HG02763 (cell line): ENCODE data around the gene PCSK2.

Source experiments
- ATAC-seq: cut with Tn5 transposase; IDR thresholded peaks from one replicate; pipeline ENCODE4 v1.9.1; 2021; ENCODE audit warnings: mild to moderate bottlenecking, moderate library complexity; ENCODE audit not compliant: unreplicated experiment

PCSK2 gene

GRCh38 chr20:17327185-17328148, 100.6 kb downstream of the PCSK2 start:
- ATAC-seq: no peak

- no peak for ATAC-seq
Measured at GRCh38 chr20:17334932-17335331, 108.1 kb downstream of the PCSK2 start.

GRCh38 chr20:17339000-17339399, 112.2 kb downstream of the PCSK2 start:
- ATAC-seq: no peak

- ATAC-seq: no peak
Measured at GRCh38 chr20:17343091-17343490, 116.3 kb downstream of the PCSK2 start.

GRCh38 chr20:17343656-17344452, 117.0 kb downstream of the PCSK2 start:
- ATAC-seq: no peak

- ATAC-seq: no peak
Measured at GRCh38 chr20:17344790-17345189, 118.0 kb downstream of the PCSK2 start.

GRCh38 chr20:17345321-17345720, 118.5 kb downstream of the PCSK2 start:
- ATAC-seq: no peak

GRCh38 chr20:17350321-17350720, 123.5 kb downstream of the PCSK2 start:
- no peak for ATAC-seq

- ATAC-seq: no peak
Measured at GRCh38 chr20:17357238-17357637, 130.4 kb downstream of the PCSK2 start.

- no peak for ATAC-seq
Measured at GRCh38 chr20:17358854-17359253, 132.0 kb downstream of the PCSK2 start.

- no peak for ATAC-seq
Measured at GRCh38 chr20:17364681-17365080, 137.8 kb downstream of the PCSK2 start.

GRCh38 chr20:17365831-17366230, 139.0 kb downstream of the PCSK2 start:
- no peak for ATAC-seq

- ATAC-seq: no peak
Measured at GRCh38 chr20:17369506-17369905, 142.7 kb downstream of the PCSK2 start.

GRCh38 chr20:17372806-17373440, 146.1 kb downstream of the PCSK2 start:
- no peak for ATAC-seq

GRCh38 chr20:17374086-17374485, 147.2 kb downstream of the PCSK2 start:
- ATAC-seq: no peak

- no peak for ATAC-seq
Measured at GRCh38 chr20:17376031-17376430, 149.2 kb downstream of the PCSK2 start.

- ATAC-seq: no peak
Measured at GRCh38 chr20:17377231-17377630, 150.4 kb downstream of the PCSK2 start.

- ATAC-seq: no peak
Measured at GRCh38 chr20:17379651-17380050, 152.8 kb downstream of the PCSK2 start.

- ATAC-seq: no peak
Measured at GRCh38 chr20:17380801-17381200, 154.0 kb downstream of the PCSK2 start.

- ATAC-seq: no peak
Measured at GRCh38 chr20:17381724-17382123, 154.9 kb downstream of the PCSK2 start.

- no peak for ATAC-seq
Measured at GRCh38 chr20:17385798-17386197, 159.0 kb downstream of the PCSK2 start.
